WTC11 (cell line): ENCODE results near the gene TUBA3D.
"Not testable (repeated sequence)": the region's sequence is repeated elsewhere in the genome, so short reads cannot be mapped to it uniquely, and the experiment has no call there.

Experiments used
- ATF1 ChIP-seq: sonication (generic); formaldehyde crosslinking; IDR thresholded peaks from 2 replicates; pipeline ENCODE4 v1.8.1; 2023; ENCODE audit warnings: mild to moderate bottlenecking, moderate library complexity, missing genetic modification reagents
- CREB1 ChIP-seq: sonication (generic); formaldehyde crosslinking; IDR thresholded peaks from 2 replicates; pipeline ENCODE4 v1.8.0; 2023; ENCODE audit warnings: mild to moderate bottlenecking, missing genetic modification reagents
- E2F1 ChIP-seq: sonication (generic); formaldehyde crosslinking; IDR thresholded peaks from 2 replicates; pipeline ENCODE4 v1.8.0; 2022; ENCODE audit warnings: mild to moderate bottlenecking, missing genetic modification reagents
- ELF4 ChIP-seq: sonication (generic); formaldehyde crosslinking; IDR thresholded peaks from 2 replicates; pipeline ENCODE4 v1.8.1; 2022; ENCODE audit warnings: low read depth, mild to moderate bottlenecking, moderate library complexity, missing genetic modification reagents
- JUN ChIP-seq: sonication (generic); formaldehyde crosslinking; IDR thresholded peaks from 2 replicates; pipeline ENCODE4 v1.8.0; 2023; ENCODE audit warnings: mild to moderate bottlenecking, missing genetic modification reagents
- MAX ChIP-seq: sonication (generic); formaldehyde crosslinking; IDR thresholded peaks from 2 replicates; pipeline ENCODE4 v1.8.0; 2022; ENCODE audit warnings: mild to moderate bottlenecking, missing genetic modification reagents
- NR1H2 ChIP-seq: sonication (generic); formaldehyde crosslinking; IDR thresholded peaks from 2 replicates; pipeline ENCODE4 v1.9.0; 2021; ENCODE audit warnings: mild to moderate bottlenecking, moderate library complexity, missing genetic modification reagents
- PRDM15 ChIP-seq: sonication (generic); formaldehyde crosslinking; IDR thresholded peaks from 2 replicates; pipeline ENCODE4 v1.8.0; 2022; ENCODE audit warnings: missing genetic modification reagents
- RELA ChIP-seq: sonication (generic); formaldehyde crosslinking; IDR thresholded peaks from 2 replicates; pipeline ENCODE4 v1.8.1; 2022; ENCODE audit warnings: missing genetic modification reagents, mild to moderate bottlenecking, borderline replicate concordance
- SMAD4 ChIP-seq: sonication (generic); formaldehyde crosslinking; IDR thresholded peaks from 2 replicates; pipeline ENCODE4 v1.8.0; 2022; ENCODE audit warnings: mild to moderate bottlenecking, missing genetic modification reagents
- TEAD4 ChIP-seq: sonication (generic); formaldehyde crosslinking; IDR thresholded peaks from 2 replicates; pipeline ENCODE4 v1.8.0; 2022; ENCODE audit warnings: mild to moderate bottlenecking, missing genetic modification reagents
- ZNF281 ChIP-seq: sonication (generic); formaldehyde crosslinking; IDR thresholded peaks from 2 replicates; pipeline ENCODE4 v1.8.0; 2023; ENCODE audit warnings: mild to moderate bottlenecking, missing genetic modification reagents
- TF ChIP-seq, protein P1 (sequence below): fragments of 200-600 bp; IDR thresholded peaks from 2 replicates; pipeline ENCODE4 v1.8.0; 2022; ENCODE audit warnings: antibody characterized with exemption

GRCh38 chr2:131517856-131518255 lies 41.9 kb downstream of the TUBA3D start:
- TF ChIP-seq, protein P1, sequence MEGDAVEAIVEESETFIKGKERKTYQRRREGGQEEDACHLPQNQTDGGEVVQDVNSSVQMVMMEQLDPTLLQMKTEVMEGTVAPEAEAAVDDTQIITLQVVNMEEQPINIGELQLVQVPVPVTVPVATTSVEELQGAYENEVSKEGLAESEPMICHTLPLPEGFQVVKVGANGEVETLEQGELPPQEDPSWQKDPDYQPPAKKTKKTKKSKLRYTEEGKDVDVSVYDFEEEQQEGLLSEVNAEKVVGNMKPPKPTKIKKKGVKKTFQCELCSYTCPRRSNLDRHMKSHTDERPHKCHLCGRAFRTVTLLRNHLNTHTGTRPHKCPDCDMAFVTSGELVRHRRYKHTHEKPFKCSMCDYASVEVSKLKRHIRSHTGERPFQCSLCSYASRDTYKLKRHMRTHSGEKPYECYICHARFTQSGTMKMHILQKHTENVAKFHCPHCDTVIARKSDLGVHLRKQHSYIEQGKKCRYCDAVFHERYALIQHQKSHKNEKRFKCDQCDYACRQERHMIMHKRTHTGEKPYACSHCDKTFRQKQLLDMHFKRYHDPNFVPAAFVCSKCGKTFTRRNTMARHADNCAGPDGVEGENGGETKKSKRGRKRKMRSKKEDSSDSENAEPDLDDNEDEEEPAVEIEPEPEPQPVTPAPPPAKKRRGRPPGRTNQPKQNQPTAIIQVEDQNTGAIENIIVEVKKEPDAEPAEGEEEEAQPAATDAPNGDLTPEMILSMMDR = not testable (repeated sequence)
- TF ChIP-seq SMAD4 (CRISPR knock-in tag); RELA; E2F1; MAX (CRISPR knock-in tag); NR1H2; ZNF281 (CRISPR knock-in tag); ELF4 (CRISPR knock-in tag); TEAD4; ATF1 (CRISPR knock-in tag); PRDM15 (CRISPR knock-in tag); CREB1 (CRISPR knock-in tag); JUN (CRISPR knock-in tag): not testable (repeated sequence)
